GM12878 (cell line): ENCODE data around the gene SNAPC2. TPM values are rescaled to one million over a fixed set of nuclear protein-coding genes. Genes with fewer than 3 reads are reported as not detected.

Source experiments
- ATAC-seq: fragments of 200-7000 bp; cut with Tn5 transposase; 3 replicates; pipeline ENCODE4 v1.9.1; 2020; ENCODE audit warnings: mild to moderate bottlenecking, moderate library complexity
- BruUV-seq: library from RNA; stranded (reverse); fragments of 400-500 nt; replicated peaks from 2 replicates; lab custom pipeline; 2021; lab: Mats Ljungman, UMichigan
- CTCF ChIA-PET: fragments of 300-600 bp; sonication (Branson Sonifier 250); formaldehyde crosslinking; extraction: SDS; loops from one replicate; lab custom pipeline; 2021; ENCODE audit warnings: inconsistent platforms; lab: Yijun Ruan, JAX
- POLR2A ChIA-PET: fragments of 350-600 bp; formaldehyde crosslinking; extraction: SDS; loops from one replicate; lab custom pipeline; 2021; ENCODE audit warnings: inconsistent platforms; lab: Charles Lee
- RAD21 ChIA-PET: fragments of 300-600 bp; sonication (Branson Sonifier 250); formaldehyde crosslinking; loops from one replicate; lab custom pipeline; 2023; ENCODE audit warnings: antibody characterized with exemption; ENCODE audit not compliant: unreplicated experiment; lab: Charles Lee
- SMC1A ChIA-PET: fragments of 300-600 bp; sonication (Branson Sonifier 250); formaldehyde crosslinking; loops from one replicate; lab custom pipeline; 2023; ENCODE audit not compliant: unreplicated experiment, uncharacterized antibody; lab: Charles Lee
- DNase-seq: peaks from one replicate; pipeline ENCODE4 v3.0.0-alpha.2; 2011; ENCODE audit warnings: low read depth, low spot score
- FAIRE-seq: peaks from 3 replicates; lab custom pipeline; 2011; peaks lifted over from hg19 to GRCh38; lab: Jason Lieb, UNC
- H2AFZ ChIP-seq: 2 replicates; pipeline ENCODE4 v1.6.0; 2011; ENCODE audit warnings: low read depth, low read length, control low read depth; ENCODE audit not compliant: control insufficient read depth
- H3K27ac ChIP-seq: 2 replicates; pipeline ENCODE4 v1.5.1; 2011; ENCODE audit warnings: control low read depth; ENCODE audit not compliant: control insufficient read depth, insufficient read depth
- H3K27me3 ChIP-seq, 2 experiments: replicated peaks in 1 of 2; 2 replicates each; pipeline versions ENCODE4 v1.6.0 to v1.6.1; 2011; ENCODE audit warnings: low read length in 1 of 2; ENCODE audit not compliant: control insufficient read depth in 2 of 2, insufficient read depth in 2 of 2
- H3K36me3 ChIP-seq, 2 experiments: 2 replicates each; pipeline ENCODE4 v1.5.1; 2011; ENCODE audit warnings: low read length in 1 of 2; ENCODE audit not compliant: control insufficient read depth in 2 of 2, insufficient read depth in 2 of 2
- H3K4me1 ChIP-seq: 2 replicates; pipeline ENCODE4 v1.6.1; 2011; ENCODE audit warnings: mild to moderate bottlenecking, low read length, moderate library complexity, mixed read lengths; ENCODE audit not compliant: control insufficient read depth, insufficient read depth
- H3K4me2 ChIP-seq: 2 replicates; pipeline ENCODE4 v1.6.0; 2011; ENCODE audit warnings: control low read depth; ENCODE audit not compliant: control insufficient read depth, insufficient read depth
- H3K4me3 ChIP-seq: fragments of 200-600 bp; sonication (generic); 2 replicates; pipeline ENCODE4 v1.5.1; 2016
- H3K79me2 ChIP-seq: 2 replicates; pipeline ENCODE4 v1.6.0; 2011; ENCODE audit warnings: low read length; ENCODE audit not compliant: control insufficient read depth, insufficient read depth
- H3K9ac ChIP-seq: 2 replicates; pipeline ENCODE4 v1.8.0; 2011; ENCODE audit warnings: low read length, control low read depth, mixed read lengths; ENCODE audit not compliant: control insufficient read depth, insufficient read depth
- H3K9me3 ChIP-seq: replicated peaks from 3 replicates; pipeline ENCODE4 v1.5.1; 2011; ENCODE audit warnings: mild to moderate bottlenecking, low read length; ENCODE audit not compliant: control insufficient read depth, insufficient read depth
- H4K20me1 ChIP-seq: 2 replicates; pipeline ENCODE4 v1.6.0; 2011; ENCODE audit not compliant: control insufficient read depth, insufficient read depth
- MTA2 ChIP-seq: fragments of 450-650 bp; IDR thresholded peaks from 2 replicates; pipeline ENCODE4 v1.6.1; 2016; ENCODE audit warnings: low read depth, mild to moderate bottlenecking, moderate library complexity
- NBN ChIP-seq: fragments of 450-650 bp; IDR thresholded peaks from 2 replicates; pipeline ENCODE4 v1.6.1; 2016
- NR2C2 ChIP-seq: IDR thresholded peaks from 2 replicates; pipeline ENCODE4 v1.6.1; 2011; ENCODE audit warnings: borderline replicate concordance, low read depth; ENCODE audit not compliant: control insufficient read depth, insufficient read length
- WGBS: methylation state at CpG from one replicate; pipeline ENCODE4 v1.1.6; 2016; ENCODE audit warnings: low lambda C conversion rate; ENCODE audit not compliant: insufficient replicate concordance, insufficient coverage; ENCODE audit errors: missing lambda C conversion rate; 5-methylcytosine and 5-hydroxymethylcytosine counted together
- in situ Hi-C: fragments of 300-500 bp; cut with MboI; formaldehyde crosslinking; loops from 9 replicates; pipeline ENCODE4 v1.14.3; 2018; ENCODE audit warnings: mixed read lengths
- intact Hi-C: fragments of 100-400 bp; cut with micrococcal nuclease; formaldehyde crosslinking; loops from one replicate; pipeline ENCODE4 v1.14.2; 2022; ENCODE audit not compliant: unreplicated experiment
- polyA plus RNA-seq, 11 experiments: library from polyadenylated mRNA; depleted of rRNA in 4 of 11; unstranded in 6 of 11; stranded (reverse) in 5 of 11; fragments of >200 nt; fragmentation: Nextera tagmentation in 4 of 11; fragmentation: Illumina TruSeq in 1 of 11; extraction: Ambion mirVana in 4 of 11; extraction: Trizol in 1 of 11; gene quantifications; 1 replicate in 1 of 11; 2 replicates in 10 of 11; pipeline versions ENCODE4 v1.2.1 to v1.2.3, GENCODE V29; 2011 to 2016; ENCODE audit warnings: inconsistent platforms in 2 of 11, missing spikeins in 2 of 11, low read depth in 1 of 11
- total RNA-seq, 4 experiments: library from RNA; depleted of rRNA in 3 of 4; stranded (reverse); fragments of >200 nt in 3 of 4; fragmentation: Illumina TruSeq in 1 of 4; extraction: Trizol in 1 of 4; gene quantifications; 2 replicates each; pipeline versions ENCODE4 v1.2.1 to v1.2.3, GENCODE V29; 2013 to 2021
- TF ChIP-seq, protein P1 (sequence below): IDR thresholded peaks from 2 replicates; pipeline ENCODE4 v1.6.1; 2012; ENCODE audit warnings: mild to moderate bottlenecking, low read depth, low read length
- TF ChIP-seq, protein P2 (sequence below): fragments of 450-650 bp; IDR thresholded peaks from 2 replicates; pipeline ENCODE4 v1.6.1; 2017; ENCODE audit warnings: mild to moderate bottlenecking, low read depth, inconsistent platforms; ENCODE audit not compliant: poor library complexity, severe bottlenecking

SNAPC2 gene
- total and polyA plus RNA-seq, 10 of the 15 experiments (the other 5 are each of a cell fraction or from before 2014, with no cell fraction given), result 0.19 to 20.8 (median 12.6) TPM

DNA sequence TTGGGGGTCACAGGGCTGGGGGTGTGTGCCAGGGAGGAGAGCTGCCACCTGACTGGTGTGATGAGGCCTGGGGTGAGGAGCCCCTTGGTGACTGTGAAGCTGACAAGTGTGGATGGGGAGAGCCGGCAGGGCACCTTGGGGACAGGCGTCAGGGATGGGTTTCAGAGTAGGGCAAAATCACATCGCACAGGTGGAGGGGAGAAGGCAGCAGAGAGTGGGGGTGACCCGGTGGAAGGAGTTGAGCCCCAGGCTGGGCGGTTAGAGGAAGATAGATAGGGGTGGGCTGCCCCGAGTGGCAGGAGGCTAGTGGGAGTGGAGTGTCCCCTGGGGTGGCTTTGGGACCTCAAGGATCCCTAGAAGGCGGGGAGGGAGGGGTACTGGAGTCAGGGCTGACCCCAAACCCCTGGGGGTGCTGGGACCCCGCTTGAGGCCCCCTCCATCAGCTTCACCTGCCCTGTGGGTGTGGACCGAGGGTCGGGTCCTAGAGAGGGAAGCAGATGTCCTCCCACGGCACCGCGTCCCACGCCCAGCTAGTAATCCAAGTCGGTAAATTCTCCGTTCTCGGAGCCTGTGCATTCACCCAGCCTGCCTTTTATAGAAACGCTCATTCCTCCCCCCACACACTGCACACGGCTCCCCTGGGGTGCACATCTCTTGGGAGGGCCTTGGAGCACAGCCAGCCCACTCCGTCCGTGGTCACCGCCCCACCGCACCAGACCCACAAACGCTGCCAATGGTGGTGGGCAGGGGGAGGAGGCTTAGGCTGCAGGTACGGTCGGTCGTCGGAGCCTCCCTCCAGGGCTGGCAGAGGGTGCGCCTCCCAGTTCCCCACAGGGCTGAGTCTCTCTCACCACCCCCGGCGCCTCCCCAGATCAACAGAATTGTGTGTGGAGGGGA, 3.4 kb downstream of the SNAPC2 start:
- FAIRE-seq (no peak), DNase-seq (no peak), ATAC-seq (no peak)
- ChIA-PET RAD21 (interaction anchor here (0.7 kb wide), 1 partner anchor 144 kb away, joined by 3 read pairs; no protein-coding TSS in a partner anchor), POLR2A (interaction anchor here (0.6 kb wide), 1 partner anchor 559 kb away, joined by 3 read pairs; no protein-coding TSS in a partner anchor), SMC1A (interaction anchor here (0.6 kb wide), 1 partner anchor 27 kb away, joined by 3 read pairs; no protein-coding TSS in a partner anchor), CTCF (interaction anchor here (0.7 to 1.4 kb wide), 3 partner anchors 47 to 71 kb away, joined by 3 read pairs; no protein-coding TSS in a partner anchor)
- Histone ChIP-seq H4K20me1 (no peaks in the 10 kb centered on the region; the same call in 1 of the 2 replicates), H3K79me2 (no peaks in the 10 kb centered on the region), H3K9ac (no peak overlapping the region), H2AFZ (no peak overlapping the region), H3K4me3 (no peak overlapping the region), H3K4me2 (no peak overlapping the region), H3K27ac (no peak overlapping the region), H3K36me3 (peaks cover 0 to 3% of the 10 kb centered on the region in 2 experiments; a peak in 2 of 4 replicates), H3K9me3 (no peaks in the 10 kb centered on the region; the same call in 2 of the 3 replicates), H3K4me1 (peaks cover 11% of the 10 kb centered on the region), H3K27me3 (peaks cover 0 to 5% of the 10 kb centered on the region in 2 experiments; a peak in 1 of 4 replicates)
- intact Hi-C loops (no loop called here), in situ Hi-C loops (no loop called here)
- BruUV-seq, result no TSS peak
- TF ChIP-seq NR2C2, result no peak
- TF ChIP-seq, protein P1, sequence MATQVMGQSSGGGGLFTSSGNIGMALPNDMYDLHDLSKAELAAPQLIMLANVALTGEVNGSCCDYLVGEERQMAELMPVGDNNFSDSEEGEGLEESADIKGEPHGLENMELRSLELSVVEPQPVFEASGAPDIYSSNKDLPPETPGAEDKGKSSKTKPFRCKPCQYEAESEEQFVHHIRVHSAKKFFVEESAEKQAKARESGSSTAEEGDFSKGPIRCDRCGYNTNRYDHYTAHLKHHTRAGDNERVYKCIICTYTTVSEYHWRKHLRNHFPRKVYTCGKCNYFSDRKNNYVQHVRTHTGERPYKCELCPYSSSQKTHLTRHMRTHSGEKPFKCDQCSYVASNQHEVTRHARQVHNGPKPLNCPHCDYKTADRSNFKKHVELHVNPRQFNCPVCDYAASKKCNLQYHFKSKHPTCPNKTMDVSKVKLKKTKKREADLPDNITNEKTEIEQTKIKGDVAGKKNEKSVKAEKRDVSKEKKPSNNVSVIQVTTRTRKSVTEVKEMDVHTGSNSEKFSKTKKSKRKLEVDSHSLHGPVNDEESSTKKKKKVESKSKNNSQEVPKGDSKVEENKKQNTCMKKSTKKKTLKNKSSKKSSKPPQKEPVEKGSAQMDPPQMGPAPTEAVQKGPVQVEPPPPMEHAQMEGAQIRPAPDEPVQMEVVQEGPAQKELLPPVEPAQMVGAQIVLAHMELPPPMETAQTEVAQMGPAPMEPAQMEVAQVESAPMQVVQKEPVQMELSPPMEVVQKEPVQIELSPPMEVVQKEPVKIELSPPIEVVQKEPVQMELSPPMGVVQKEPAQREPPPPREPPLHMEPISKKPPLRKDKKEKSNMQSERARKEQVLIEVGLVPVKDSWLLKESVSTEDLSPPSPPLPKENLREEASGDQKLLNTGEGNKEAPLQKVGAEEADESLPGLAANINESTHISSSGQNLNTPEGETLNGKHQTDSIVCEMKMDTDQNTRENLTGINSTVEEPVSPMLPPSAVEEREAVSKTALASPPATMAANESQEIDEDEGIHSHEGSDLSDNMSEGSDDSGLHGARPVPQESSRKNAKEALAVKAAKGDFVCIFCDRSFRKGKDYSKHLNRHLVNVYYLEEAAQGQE, result no peak
- TF ChIP-seq, protein P2, sequence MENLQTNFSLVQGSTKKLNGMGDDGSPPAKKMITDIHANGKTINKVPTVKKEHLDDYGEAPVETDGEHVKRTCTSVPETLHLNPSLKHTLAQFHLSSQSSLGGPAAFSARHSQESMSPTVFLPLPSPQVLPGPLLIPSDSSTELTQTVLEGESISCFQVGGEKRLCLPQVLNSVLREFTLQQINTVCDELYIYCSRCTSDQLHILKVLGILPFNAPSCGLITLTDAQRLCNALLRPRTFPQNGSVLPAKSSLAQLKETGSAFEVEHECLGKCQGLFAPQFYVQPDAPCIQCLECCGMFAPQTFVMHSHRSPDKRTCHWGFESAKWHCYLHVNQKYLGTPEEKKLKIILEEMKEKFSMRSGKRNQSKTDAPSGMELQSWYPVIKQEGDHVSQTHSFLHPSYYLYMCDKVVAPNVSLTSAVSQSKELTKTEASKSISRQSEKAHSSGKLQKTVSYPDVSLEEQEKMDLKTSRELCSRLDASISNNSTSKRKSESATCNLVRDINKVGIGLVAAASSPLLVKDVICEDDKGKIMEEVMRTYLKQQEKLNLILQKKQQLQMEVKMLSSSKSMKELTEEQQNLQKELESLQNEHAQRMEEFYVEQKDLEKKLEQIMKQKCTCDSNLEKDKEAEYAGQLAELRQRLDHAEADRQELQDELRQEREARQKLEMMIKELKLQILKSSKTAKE, result no peak
- TF ChIP-seq NBN, result no peak
- no peak for TF ChIP-seq MTA2
- WGBS, result 53% methylated on average over 29 of the region's 31 CpGs
